HG03060 (cell line): ENCODE data around the gene XIRP1.

ENCODE experiments used
- ATAC-seq: cut with Tn5 transposase; IDR thresholded peaks from one replicate; pipeline ENCODE4 v1.9.1; 2021; ENCODE audit warnings: low read depth, moderate number of reproducible peaks; ENCODE audit not compliant: unreplicated experiment

The XIRP1 gene

DNA sequence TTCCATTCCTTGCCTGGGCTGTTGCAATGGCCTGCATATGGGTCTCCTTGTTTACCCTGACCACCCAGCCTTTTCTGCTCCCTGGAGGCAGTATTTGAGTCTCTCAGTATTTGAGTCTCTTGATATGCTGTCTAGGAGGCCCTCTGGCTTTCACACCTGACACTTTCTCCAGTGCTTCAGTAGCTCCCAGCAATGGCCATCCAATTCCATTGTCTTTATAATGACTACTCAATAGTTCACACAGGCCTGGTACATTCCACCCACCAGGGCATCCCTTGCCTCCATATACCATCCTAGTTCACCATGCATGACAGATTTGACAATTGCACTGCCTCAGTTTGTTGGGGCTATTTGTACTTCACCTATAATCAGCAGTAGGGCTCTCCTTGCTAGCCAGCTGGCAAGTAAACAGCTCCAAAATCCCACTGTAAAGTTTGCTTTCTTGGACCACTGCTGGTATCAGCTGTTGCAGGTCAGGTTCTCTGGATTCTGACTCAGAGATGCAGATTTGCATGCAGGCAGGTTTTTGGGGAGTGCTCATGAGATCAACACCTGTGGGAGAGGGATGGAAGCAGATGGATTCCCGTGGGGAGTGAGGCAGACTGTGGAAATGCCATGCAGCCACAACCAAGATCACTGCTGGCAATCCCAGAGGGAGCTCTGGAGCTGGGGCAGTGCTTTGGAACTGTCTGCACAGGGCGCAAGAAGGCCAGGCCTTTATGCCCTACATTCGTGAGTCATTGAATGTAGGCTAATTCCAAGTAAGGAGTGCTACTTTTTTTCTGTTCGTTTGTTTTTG is 19.1 kb upstream of the XIRP1 start:
- ATAC-seq: no peak

DNA sequence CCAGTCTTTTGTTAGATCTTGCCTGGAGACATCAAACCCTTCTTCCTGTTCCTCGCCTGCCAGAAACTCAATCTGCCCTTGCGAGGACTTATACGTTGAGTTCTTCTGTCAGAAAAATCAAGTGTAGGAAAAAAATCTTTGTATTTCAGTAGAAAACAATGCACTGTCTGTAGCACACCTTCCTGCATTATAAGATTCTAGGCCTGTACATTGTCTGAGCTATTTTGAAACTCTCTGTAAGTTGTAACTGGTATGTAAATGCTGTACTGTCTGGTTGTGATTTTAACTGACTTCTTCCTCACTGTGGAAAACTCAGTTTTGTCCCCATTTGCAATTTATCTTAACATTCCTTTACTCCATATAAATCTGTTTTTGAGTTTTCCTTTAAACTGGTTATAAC is 17.7 kb upstream of the XIRP1 start:
- no peak for ATAC-seq

DNA sequence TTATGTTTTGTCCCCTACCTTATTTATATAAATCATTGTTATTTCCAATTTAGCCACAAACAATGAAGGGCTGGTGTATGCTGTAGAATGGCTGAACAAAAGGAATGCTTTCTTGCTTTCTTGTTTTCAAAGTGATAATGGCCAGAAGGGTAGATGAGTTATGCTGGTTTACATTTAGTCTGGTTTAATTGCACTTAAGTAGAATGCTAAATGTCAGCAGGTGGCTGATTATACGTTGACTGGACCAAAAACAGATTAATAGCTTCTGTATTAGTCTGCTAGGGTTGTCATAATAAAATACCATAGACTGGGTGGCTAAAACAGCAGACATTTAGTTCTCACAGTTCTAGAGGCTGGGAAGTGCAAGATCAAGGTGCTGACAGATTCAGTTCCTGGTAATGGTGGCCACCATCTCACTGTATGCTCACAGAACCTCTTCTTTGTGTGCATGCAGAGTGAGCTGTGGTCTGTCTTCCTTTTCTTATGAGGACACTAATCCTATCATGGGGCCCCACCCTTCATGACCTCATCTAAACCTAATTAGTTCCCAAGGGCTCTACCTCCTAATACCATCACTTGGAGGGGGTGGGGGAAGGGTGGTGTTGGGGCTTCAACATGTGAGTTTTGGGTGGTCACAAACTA is 17.1 kb upstream of the XIRP1 start:
- ATAC-seq: no peak

DNA sequence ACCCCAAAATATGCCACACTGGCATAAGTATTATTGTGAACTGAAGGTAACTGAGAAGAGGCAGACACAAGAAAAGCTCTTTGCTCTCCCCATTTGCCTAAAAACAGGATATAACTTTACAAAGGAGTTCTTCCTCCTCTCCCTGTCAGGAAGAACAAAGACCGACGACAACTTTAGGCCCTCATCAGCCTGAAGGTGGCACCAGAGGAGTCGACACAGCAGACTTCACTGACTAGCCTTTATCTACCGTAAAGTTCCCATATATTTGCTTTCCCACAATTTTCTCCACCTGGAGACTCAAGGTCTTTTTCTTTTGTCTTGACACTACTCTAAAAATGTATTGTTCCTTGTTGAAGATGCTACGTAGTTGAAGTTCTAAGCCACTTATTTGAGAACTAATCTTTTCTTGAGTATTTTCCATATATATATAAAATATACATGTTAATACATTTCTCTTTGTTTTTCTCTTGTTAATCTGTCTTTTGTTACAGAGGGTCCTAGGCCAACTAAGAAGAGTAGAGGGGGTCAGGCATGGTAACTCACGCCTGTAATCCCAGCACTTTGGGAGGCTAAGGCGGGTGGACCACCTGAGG is 16.2 kb upstream of the XIRP1 start:
- no peak for ATAC-seq

DNA sequence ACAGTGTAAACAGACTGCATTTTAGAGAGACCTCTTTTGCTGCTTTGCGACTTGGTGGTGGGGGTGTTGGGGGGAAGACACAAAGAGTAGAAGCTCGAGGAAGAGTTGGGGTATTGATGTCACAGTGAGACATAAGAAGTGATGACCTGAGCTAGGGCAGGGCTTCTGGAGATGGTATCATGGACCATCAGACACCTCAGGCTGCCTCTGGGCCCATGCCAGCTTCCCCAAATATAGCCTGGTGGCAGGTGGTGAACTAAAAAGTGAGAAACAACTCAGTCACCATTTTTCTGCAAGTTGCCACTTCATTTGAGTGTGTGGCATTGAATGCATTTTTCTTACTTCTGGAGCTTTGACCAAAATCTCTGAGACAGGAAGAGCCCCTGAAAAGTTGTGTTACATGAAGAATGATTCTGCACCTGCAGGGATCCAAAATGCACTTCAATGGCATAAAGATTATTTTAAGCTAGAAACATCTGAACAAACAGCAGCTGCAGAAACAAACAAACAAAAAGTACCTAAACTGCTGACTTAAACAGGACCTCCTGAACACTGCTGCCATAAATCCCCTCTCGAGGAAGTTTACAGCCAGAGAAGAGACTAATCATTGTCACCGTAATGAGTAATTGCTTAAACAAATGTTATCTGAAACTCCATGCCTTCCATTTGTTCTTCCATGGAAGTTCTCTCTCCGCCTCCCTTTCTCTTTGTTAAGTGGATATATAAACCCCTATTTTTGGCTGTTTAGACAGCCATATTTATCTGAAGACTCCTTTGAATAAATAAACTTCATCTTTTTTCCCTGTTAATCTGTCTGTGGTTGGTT is 15.2 kb upstream of the XIRP1 start:
- ATAC-seq: no peak

DNA sequence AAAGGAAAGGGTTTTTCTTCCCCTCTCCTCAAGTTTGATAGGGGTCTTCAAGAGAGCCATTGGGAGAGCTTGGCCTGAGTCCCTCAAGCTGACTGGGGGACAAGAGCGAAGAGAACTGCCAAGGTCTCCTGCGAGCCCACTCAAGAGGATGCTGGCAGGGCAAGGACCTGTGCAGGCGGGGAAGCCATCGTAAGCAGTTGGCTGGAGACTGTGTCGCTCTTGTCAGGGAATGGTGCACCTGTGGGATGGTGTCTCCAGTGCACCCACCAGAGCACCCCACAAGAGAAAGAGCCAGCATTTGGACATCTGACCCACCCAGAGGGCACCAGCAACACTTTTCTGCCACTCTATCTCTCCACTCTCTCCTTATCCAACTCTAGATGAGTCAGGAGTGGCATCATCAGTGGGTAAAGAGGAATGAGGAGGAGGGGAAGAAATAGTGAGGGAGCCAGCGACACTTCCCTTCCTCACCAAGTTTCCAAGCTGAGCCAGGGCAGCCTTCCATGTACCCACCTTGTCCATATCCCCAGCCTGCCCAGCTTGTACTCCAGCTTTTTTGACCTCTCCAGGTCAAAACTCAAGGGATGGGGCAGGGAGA is 13.6 kb upstream of the XIRP1 start:
- no peak for ATAC-seq

DNA sequence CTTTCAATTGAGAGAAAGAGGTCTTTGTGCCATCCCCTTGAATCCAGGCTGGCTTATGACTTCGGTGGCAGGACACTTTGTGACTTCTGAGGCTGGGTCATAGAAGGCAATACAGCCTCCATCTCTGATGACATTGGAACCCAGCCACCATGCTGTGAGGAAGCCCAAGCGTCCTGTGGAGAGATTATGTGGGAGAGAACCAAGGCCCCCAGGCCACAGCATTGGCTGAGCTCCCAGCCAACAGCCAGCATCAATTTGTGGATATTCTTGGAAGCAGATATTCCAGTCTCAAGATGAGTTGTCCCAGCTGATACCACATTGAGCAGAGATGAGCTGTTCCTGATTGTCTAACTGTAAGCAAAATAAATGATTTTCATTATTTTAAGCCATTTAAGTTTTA is 12.7 kb upstream of the XIRP1 start:
- no peak for ATAC-seq

DNA sequence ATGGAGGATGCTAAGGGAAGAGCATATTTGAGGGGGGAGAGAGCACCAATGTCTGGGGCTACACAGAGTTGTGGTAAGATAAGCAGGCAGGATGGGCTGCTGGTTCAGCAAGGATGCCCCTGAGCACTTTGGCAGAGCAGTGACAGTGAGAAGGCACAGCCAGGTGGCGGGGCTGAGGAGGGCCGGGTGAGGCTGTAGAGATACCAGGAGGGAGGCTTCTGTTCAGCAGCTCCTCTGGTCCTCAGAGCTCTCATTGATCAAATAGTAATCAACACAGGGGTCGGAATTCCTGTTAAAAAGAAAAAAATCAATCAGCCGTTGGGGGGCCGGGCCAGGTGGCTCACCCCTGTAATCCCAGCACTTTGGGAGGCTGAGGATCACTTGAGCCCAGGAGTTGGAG is 11.5 kb upstream of the XIRP1 start:
- no peak for ATAC-seq

DNA sequence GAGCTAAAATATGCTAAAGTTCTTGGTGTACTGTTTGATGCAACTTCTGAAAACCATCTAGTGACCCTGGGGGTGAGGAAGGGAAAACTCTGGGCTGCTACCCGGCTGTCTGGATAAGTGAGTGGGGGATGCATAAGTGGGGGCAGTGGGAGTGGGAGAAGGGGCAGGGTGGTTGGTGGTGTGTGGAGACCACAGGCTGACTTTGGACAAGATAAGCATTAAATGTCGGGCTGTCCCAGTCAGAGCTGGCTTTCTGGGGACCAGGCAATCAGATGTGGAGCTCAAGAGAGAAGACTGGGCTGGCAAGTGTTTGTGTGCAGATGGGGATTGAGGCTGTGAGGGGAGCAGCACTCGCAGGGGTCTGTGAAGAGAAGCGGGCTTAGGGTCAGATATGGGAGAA is 11.0 kb upstream of the XIRP1 start:
- ATAC-seq: no peak

DNA sequence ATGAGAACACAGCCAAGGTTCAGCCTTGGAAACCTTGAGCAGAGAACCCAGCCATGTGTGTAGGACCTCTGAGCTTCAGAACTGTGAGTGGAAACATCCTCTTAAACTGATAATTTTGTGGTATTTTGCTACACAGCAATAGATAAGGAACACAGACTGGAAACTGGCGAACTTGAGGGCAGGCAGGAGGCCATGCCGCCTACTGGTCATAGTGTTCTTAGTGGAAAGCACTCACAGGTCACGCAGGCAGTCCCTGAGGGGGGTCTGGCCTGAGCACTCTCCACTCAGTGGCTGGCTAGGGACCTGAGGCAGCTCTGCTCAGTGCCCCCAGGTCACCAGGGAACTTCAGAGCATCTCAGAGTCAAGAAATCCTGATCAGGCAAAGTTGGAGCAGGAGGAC is 9.7 kb upstream of the XIRP1 start:
- ATAC-seq: no peak

DNA sequence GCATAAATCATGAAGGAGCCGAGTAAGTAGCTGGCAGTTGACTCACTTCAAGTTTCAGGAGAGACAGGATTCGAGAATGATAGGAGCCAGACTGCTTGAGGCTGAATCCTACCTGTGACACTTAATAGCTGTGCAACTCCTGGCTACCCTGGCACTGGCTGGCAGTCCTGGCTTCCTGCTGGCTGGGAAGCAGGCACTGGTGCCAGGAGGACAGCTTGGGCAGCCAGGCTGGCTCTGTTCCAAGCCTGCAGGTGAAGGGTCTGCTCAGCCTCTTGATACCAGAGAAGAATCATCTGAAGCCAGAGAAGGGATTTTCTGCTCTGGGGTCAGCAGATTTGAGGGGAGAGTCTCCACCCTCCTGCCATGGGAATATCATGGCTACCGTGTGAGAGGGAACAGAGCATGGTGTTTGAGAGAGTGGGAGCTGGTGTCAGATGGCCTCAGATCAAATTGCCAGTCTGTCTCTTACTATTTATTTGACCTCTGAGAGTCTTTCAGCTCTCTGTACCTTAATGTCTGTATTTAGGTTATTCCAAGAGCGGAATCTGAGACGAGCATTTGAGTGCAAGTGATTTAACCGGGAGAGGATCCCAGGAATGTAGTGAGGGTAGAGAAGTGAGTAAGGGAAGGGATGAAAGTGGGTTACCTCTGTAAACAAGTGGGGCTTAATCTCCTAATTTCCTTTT is 4.4 kb upstream of the XIRP1 start:
- ATAC-seq: no peak

DNA sequence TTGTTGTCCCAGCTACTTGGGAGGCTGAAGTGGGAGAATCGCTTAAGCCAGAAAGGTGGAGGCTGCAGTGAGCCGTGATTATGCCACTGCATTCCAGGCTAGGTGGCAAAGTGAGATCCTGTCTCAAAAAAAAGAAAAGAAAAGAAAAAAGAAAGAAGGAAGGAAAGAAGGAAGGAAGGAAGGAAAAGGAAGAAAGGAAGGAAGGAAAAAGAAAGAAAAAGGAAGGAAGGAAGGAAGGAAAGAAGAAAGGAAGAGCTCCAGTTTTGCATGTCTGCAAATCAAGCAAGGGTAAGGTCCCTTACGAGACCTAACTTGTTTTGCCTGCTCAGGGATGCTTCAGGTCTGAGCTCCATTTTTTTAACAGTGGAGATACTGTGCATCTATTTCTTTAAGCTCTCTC is 3.6 kb upstream of the XIRP1 start:
- no peak for ATAC-seq

DNA sequence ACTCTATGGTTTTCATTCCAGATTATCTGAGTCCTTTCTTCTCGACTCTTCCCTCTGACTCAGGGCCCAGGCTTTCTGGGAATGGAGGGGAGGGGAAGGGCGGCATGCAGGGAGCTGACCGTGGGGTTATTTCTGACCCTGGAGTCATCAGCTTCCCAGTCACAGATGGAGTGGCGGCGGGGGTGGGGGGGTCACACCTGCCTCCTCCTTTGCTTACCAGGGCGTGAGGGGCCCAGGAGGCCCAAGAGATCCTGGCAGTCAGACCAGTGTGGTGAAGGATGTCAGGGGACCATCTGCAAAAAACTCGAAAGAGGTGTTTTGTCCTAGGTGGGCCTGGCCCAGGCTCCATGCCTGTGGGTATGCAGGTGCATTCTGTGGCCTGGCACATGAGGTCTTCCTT is 996 bp upstream of the XIRP1 start:
- no peak for ATAC-seq

DNA sequence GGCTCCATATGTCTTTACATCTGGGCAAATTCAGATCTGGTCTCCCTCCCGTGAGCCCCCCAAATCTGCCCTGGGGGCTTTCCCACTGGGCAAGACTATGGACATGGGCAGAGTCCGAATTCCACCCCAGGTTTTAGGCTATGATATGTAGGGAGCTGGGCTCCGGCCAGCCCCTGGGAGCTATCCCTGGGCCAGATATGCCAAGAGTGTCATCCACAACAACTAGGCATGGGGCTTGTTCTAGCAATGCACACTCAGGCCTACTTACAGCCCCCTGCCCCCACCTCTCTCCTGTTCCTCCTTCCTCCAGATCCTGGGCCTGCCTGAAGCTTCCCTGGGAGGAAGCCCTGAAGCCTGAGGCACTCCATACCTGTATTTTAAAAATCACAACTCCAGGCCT is 622 bp downstream of the XIRP1 start:
- ATAC-seq: no peak

DNA sequence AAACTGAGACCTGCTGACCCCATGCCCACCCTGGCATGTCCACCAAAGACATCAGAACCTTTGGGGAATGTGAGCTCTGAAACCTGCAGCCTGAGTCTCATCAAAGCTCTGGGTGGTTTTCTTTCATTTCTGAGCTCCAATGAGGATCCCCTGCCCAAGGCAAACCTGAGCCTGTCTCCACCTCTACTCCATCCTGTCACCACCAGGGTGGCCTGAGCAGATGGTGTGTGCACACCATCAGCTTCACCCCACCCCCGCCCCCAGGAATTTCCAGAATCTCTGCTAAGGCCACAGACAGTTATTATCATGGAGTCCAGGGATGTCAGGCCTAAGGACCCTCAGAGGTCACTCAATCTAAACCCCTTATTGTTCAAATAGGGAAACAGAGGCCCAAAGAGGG is 1.3 kb downstream of the XIRP1 start:
- no peak for ATAC-seq

DNA sequence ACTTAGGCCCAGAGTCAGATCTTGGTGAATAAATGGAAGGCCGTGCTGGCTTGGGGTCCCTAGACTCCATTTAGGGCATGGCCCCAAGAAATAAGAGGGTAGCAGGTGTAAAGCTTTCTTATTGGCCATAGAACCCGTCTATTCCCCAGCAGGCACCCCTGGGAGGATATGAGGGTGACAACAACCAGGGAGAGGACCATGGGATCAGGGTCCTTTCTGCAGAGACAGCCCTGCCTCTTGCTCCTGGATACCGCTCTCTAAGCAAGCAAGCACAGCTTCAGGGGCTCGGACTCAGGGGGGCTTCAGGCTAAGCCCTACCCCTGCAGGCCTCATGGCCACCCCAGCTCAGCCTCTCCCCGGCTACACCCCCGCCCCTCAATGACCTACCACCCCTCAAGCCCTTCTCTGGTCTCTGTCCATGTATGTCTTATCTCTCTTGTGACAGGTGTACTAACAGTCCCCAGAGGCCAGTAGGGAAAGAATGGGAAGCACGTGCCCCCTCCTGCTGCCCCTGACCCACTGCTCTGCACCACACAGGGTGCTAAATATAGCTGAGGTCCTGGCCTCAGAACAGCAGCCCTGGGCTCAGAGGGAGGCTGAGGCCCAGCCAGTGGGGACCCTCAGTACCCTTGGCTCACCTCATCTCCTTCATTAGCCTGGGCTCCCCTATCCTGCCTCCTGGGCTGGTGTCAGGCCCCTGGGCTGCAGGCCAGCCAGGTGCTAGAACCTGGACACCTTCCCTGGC is 1.9 kb downstream of the XIRP1 start:
- no peak for ATAC-seq

DNA sequence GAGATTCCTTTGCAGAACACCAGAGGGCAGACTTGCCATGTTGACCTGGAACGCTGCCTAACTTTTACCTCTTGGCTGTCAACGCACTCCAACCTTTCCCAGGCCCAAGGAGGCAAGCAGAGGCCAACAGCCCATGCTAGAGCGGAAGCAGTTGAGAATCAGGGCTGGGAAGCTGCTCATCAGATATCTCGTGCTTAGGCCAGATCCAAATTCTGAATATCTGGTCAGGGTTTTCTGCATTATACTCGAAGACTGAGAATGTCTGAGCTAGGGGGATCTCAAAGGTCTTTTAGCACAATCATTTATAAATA is 2.5 kb downstream of the XIRP1 start:
- peak; percentile 57 for ATAC-seq

DNA sequence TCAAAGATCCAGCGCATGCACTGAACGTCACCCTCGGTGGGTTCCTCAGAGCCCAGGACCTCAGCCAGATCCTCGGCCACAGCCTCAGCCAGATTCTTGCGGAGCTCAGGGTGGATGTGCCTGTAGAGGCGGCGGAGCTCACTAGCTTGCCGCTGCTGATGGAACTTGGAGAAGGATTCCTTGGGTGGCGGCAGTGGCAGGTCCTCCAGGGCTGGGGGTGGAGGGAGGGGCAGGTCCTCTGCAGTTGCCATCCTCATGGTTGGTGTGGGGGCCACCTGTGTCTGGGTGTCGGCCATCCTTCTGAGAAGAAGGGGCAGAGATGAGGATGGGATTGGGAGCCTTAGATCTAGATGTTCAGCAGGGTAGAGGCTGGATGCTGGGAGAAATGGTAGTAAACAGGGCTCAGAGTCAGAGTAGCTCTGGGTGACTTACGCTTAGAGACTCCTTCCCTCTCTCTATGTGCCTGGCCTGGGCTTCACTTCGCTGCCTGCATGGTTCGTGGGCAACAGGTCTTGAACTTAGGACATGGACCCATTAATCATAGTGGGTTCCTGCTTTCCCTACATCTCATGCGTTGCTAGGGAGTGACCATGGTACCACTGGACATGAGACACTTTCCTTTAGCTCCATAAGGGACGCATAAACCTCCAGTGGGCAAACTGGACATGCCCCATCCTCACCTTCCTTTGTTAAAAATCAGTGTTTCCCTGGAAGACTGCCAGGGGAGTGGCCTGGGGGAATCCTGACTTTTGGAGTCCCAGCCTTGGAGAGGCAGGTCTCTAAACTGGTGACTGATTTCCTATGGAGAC is 3.0 kb downstream of the XIRP1 start:
- no peak for ATAC-seq
